Neutrophil (primary cell): ENCODE measurements around the gene MSH2.
"Not testable (repeated sequence)": the region's sequence is repeated elsewhere in the genome, so short reads cannot be mapped to it uniquely, and the experiment has no call there.

Source experiments
- H3K27ac ChIP-seq: fragments of 200-600 bp; sonication (generic); 2 replicates; pipeline ENCODE4 v1.5.1; 2016; ENCODE audit warnings: mild to moderate bottlenecking, moderate library complexity
- H3K27me3 ChIP-seq: fragments of 200-600 bp; sonication (generic); 2 replicates; pipeline ENCODE4 v1.6.0; 2016; ENCODE audit warnings: mild to moderate bottlenecking
- H3K36me3 ChIP-seq: fragments of 200-600 bp; sonication (generic); 2 replicates; pipeline ENCODE4 v1.5.1; 2017
- H3K4me1 ChIP-seq, 2 experiments: fragments of 200-600 bp in 1 of 2; sonication (generic) in 1 of 2; 1 replicate in 1 of 2; 2 replicates in 1 of 2; pipeline versions ENCODE4 v1.5.1 to v1.6.1; 2013 to 2016; ENCODE audit warnings: low read depth in 1 of 2, low read length in 1 of 2, mild to moderate bottlenecking in 1 of 2, moderate library complexity in 1 of 2; ENCODE audit not compliant: control insufficient read depth in 1 of 2, insufficient read depth in 1 of 2
- H3K4me3 ChIP-seq, 2 experiments: fragments of 200-600 bp in 1 of 2; sonication (generic) in 1 of 2; 1 replicate in 1 of 2; 2 replicates in 1 of 2; pipeline ENCODE4 v1.5.1; 2013 to 2016; ENCODE audit warnings: low read depth in 1 of 2, low read length in 1 of 2, mild to moderate bottlenecking in 1 of 2, moderate library complexity in 1 of 2
- H3K9me3 ChIP-seq: fragments of 200-600 bp; sonication (generic); 2 replicates; pipeline ENCODE4 v1.5.1; 2016
- TF ChIP-seq, protein P1 (sequence below): fragments of 200-600 bp; sonication (generic); IDR thresholded peaks from 2 replicates; pipeline ENCODE4 v1.5.1; 2016; ENCODE audit warnings: antibody characterized with exemption

The MSH2 gene

DNA sequence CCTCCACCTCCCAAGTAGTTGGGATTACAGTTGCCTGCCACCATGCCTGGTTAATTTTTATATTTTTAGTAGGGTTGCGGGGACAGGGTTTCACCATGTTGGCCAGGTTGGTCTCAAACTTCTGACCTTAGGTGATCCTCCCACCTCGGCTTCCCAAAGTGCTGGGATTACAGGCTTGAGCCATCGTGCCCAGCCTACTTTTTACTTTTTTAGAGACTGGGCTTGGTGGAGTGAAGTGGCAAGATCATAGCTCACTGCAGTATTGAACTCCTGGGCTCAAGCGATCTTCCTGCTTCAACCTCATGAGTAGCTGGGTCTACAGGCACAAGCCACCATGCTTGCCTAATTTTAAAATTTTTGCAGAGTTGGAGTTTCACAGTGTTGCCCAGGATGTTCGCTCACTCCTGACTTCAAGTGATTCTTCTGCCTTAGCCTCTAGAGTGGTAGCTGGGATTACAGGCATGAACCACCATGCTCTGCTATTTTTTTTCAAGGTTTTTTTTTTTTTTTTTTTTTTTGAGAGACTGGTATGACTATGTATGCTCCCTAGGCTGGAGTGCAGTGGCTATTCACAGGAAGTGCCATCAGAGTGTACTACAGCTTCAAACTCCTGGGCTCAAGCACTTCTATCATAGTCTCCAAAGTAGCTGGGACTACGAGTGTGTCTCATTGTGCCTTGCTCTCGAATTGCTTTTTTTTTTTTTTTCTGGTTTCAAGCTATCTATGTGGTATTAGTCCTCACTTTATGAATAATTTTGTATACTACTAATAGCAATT, 11.9 kb downstream of the MSH2 start:
- Histone ChIP-seq H3K4me1 (no peaks in the 10 kb centered on the region), H3K27ac (no peak overlapping the region), H3K27me3 (no peaks in the 10 kb centered on the region), H3K36me3 (no peaks in the 10 kb centered on the region), H3K9me3 (no peaks in the 10 kb centered on the region), H3K4me3 (no peak overlapping the region)
- TF ChIP-seq, protein P1, sequence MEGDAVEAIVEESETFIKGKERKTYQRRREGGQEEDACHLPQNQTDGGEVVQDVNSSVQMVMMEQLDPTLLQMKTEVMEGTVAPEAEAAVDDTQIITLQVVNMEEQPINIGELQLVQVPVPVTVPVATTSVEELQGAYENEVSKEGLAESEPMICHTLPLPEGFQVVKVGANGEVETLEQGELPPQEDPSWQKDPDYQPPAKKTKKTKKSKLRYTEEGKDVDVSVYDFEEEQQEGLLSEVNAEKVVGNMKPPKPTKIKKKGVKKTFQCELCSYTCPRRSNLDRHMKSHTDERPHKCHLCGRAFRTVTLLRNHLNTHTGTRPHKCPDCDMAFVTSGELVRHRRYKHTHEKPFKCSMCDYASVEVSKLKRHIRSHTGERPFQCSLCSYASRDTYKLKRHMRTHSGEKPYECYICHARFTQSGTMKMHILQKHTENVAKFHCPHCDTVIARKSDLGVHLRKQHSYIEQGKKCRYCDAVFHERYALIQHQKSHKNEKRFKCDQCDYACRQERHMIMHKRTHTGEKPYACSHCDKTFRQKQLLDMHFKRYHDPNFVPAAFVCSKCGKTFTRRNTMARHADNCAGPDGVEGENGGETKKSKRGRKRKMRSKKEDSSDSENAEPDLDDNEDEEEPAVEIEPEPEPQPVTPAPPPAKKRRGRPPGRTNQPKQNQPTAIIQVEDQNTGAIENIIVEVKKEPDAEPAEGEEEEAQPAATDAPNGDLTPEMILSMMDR = no peak

DNA sequence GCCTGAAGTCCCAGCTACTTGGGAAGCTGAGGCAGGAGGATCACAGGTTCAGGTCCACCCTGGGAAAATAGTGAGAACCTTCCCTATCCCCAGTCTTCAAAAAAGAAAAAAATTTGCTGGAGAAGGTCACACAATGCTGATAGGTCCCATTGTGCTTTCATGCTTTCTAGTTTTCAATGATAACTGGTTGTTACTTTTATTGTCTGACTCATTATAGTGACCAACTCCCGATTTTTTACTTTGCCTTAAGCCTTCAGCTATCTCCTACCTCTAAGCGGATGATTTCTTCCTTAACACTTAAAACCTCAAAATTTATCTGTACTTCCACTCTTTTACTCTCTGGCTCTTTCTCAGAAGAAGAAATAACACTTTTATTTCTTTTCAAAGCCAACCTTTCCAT, 17.3 kb downstream of the MSH2 start:
- Histone ChIP-seq H3K4me3 (no peak overlapping the region), H3K4me1 (no peaks in the 10 kb centered on the region), H3K27me3 (no peaks in the 10 kb centered on the region), H3K9me3 (no peaks in the 10 kb centered on the region), H3K27ac (no peak overlapping the region), H3K36me3 (peaks cover 3% of the 10 kb centered on the region)
- TF ChIP-seq, protein P1 = no peak

DNA sequence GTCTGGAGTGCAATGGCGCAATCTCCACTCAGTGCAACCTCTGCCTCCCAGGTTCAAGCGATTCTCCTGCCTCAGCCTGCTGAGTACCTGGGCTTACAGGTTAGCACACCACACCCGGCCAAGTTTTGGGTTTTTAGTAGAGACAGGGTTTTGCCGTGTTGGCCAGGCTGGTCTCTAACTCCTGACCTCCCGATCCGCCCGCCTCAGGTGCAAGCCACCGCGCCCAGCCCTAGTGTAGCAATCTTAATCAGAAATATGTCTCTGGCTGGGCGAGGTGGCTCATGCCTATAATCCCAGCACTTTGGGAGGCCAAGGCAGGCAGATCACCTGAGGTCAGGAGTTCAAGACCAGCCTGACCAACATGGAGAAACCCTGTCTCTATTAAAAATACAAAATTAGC, 17.7 kb downstream of the MSH2 start:
- H3K27ac ChIP-seq, H3K4me3 ChIP-seq, H3K9me3 ChIP-seq, H3K4me1 ChIP-seq, H3K27me3 ChIP-seq, H3K36me3 ChIP-seq: not testable (repeated sequence)

DNA sequence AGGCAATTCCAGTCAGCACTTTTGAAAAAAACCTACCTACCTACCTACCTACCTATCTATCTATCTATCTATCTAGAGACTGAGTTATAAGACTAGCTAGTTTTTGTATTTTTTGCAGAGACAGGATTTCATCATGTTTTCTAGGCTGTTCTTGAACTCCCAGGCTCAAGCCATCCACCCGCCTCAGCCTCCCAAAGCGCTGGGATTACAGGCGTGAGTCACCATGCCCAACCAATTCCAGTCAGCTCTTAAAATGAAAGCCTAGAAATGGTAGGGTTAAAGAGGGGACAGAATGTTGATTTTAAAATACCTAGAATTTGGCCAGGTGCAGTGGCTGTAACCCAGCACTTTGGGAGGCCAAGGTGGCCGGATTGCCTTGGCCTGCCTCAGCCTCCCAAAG, 19.1 kb downstream of the MSH2 start:
- Histone ChIP-seq H3K27me3 (no peaks in the 10 kb centered on the region), H3K36me3 (peaks cover 3% of the 10 kb centered on the region), H3K4me1 (no peaks in the 10 kb centered on the region), H3K9me3 (no peaks in the 10 kb centered on the region), H3K4me3 (no peak overlapping the region), H3K27ac (no peak overlapping the region)
- TF ChIP-seq, protein P1 = no peak

DNA sequence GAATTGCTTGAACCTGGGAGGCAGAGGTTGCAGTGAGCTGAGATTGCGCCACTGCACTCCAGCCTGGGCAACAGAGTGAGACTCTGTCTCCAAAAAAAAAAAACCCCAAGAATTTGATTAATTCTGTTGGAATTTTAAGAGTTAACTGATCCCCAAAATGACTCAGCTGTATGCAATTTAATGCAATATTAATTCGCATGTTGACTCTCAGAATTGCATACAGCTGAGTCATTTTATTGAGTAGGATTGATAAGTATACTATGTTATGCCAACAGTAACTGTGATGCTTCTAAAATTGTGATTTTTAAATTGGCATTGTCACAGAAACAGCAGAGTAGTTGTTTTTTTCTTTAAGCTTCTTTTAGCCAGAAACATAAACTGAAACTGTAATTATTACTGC, 19.6 kb downstream of the MSH2 start:
- Histone ChIP-seq H3K36me3 (peaks cover 3% of the 10 kb centered on the region), H3K4me3 (no peak overlapping the region), H3K9me3 (no peaks in the 10 kb centered on the region), H3K27ac (no peak overlapping the region), H3K27me3 (no peaks in the 10 kb centered on the region), H3K4me1 (no peaks in the 10 kb centered on the region)
- TF ChIP-seq, protein P1 = no peak

DNA sequence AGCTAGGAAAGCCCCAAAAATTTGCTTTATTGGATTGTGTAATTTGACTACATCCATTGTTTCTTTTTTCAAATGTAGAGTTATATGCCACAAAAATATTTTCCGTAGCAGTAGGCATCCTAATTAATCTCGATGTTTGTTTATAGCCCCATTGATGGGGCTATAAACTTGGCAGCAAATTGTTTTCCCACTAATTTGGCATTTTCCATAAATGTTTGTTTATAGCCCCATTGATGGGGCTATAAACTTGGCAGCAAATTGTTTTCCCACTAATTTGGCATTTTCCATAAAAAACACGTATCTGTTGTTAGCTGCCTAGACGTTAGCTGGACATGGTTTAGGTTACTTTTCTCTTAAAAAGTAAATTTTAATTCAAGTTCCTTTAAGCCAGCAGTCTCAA, 23.8 kb downstream of the MSH2 start:
- TF ChIP-seq, protein P1 = no peak
- Histone ChIP-seq H3K27ac (no peak overlapping the region), H3K9me3 (no peaks in the 10 kb centered on the region), H3K4me3 (no peak overlapping the region), H3K4me1 (no peaks in the 10 kb centered on the region), H3K36me3 (peaks cover 13% of the 10 kb centered on the region), H3K27me3 (no peaks in the 10 kb centered on the region)
